ENCODE data around the gene PCNX2.
"Not testable (repeated sequence)": the region's sequence is repeated elsewhere in the genome, so short reads cannot be mapped to it uniquely, and the experiment has no call there.

The PCNX2 gene

DNA sequence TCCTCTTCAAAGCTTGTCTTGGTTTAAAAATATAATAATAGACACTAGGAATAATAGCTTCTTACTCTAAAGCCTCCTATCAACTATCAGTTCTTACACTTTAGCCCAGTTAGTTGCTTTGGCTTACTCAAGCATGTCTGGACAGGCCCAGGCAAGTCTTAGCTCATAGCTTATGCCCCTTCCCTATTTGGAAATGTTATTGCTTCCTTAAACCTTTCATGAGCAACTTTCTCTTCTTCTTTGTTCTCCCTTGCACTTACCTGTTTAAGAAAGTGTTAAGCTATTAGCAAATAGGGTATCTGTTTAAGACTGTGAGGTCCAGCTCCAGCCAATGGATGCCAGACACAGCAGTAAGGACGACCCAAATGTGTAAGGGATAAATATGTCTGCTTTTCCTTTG lies 115.9 kb downstream of the PCNX2 start:
- not testable (repeated sequence) for H3K79me2 ChIP-seq (ENCODE audit: control insufficient read depth, insufficient read depth, low read length); H3K79me1 ChIP-seq (ENCODE audit: low read length); H3K4me2 ChIP-seq (ENCODE audit: low read length); H3K4ac ChIP-seq (ENCODE audit: low read depth, low read length); H3K27ac ChIP-seq (ENCODE audit: low read depth, low read length); H3K4me1 ChIP-seq (ENCODE audit: control insufficient read depth, low read depth, low read length); H3K4me3 ChIP-seq (ENCODE audit: low read length); H3K23ac ChIP-seq (ENCODE audit: low read length); DNase-seq; H2BK15ac ChIP-seq (replicated peaks; ENCODE audit: low read depth); H3K56ac ChIP-seq (ENCODE audit: low read length); H2BK5ac ChIP-seq (ENCODE audit: low read length); H3K27me3 ChIP-seq (ENCODE audit: insufficient read depth, low read length, poor library complexity); H3K18ac ChIP-seq (ENCODE audit: low read length); H4K5ac ChIP-seq (ENCODE audit: low read length); H2BK120ac ChIP-seq (ENCODE audit: low read depth, low read length); H3K9ac ChIP-seq (ENCODE audit: low read length); H2AK5ac ChIP-seq (ENCODE audit: low read length); H3K36me3 ChIP-seq (ENCODE audit: control insufficient read depth, insufficient read depth, low read length); H4K8ac ChIP-seq (ENCODE audit: low read depth, low read length)
- no CpG with 5 or more reads among the region's 1 CpG for WGBS (ENCODE audit: extremely low coverage, insufficient coverage, low lambda C conversion rate)

DNA sequence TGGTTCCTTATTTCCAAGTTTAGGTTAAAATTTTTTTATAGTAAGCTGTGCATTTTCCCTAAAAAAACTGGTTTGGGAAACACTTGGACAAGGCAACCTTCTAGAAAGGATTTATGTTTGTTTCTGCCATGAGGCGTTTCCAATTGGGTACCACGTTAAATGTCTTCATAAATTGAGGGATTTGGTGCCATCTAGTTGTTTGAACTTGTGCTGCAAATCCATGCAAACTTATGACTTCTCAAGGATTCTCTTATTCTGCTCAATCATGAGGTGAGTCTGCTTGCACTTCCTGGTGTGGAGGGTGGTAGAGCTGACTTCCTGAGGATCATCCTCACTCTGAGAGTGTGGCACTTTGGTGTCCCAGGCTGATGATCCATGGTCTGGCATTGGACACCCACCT lies 123.3 kb downstream of the PCNX2 start:
- Histone ChIP-seq H3K18ac (ENCODE audit: low read length) (no peak overlapping the region), H3K23ac (ENCODE audit: low read length) (no peak overlapping the region), H2BK15ac (replicated peaks; ENCODE audit: low read depth) (no peak overlapping the region), H3K79me1 (ENCODE audit: low read length) (no peaks in the 10 kb centered on the region), H2BK120ac (ENCODE audit: low read depth, low read length) (no peak overlapping the region), H3K4ac (ENCODE audit: low read depth, low read length) (no peak overlapping the region), H3K9ac (ENCODE audit: low read length) (no peak overlapping the region), H3K36me3 (ENCODE audit: control insufficient read depth, insufficient read depth, low read length) (no peaks in the 10 kb centered on the region), H3K4me2 (ENCODE audit: low read length) (no peak overlapping the region), H3K4me1 (ENCODE audit: control insufficient read depth, low read depth, low read length) (no peaks in the 10 kb centered on the region), H2AK5ac (ENCODE audit: low read length) (no peak overlapping the region), H4K5ac (ENCODE audit: low read length) (no peak overlapping the region), H3K4me3 (ENCODE audit: low read length) (no peak overlapping the region), H3K56ac (ENCODE audit: low read length) (no peak overlapping the region), H4K8ac (ENCODE audit: low read depth, low read length) (no peak overlapping the region), H3K27ac (ENCODE audit: low read depth, low read length) (no peak overlapping the region), H3K27me3 (ENCODE audit: insufficient read depth, low read length, poor library complexity) (no peaks in the 10 kb centered on the region), H2BK5ac (ENCODE audit: low read length) (no peak overlapping the region), H3K79me2 (ENCODE audit: control insufficient read depth, insufficient read depth, low read length) (no peaks in the 10 kb centered on the region)
- DNase-seq = peak; percentile 72
- WGBS (ENCODE audit: extremely low coverage, insufficient coverage, low lambda C conversion rate) = no CpG with 5 or more reads among the region's 2 CpGs

DNA sequence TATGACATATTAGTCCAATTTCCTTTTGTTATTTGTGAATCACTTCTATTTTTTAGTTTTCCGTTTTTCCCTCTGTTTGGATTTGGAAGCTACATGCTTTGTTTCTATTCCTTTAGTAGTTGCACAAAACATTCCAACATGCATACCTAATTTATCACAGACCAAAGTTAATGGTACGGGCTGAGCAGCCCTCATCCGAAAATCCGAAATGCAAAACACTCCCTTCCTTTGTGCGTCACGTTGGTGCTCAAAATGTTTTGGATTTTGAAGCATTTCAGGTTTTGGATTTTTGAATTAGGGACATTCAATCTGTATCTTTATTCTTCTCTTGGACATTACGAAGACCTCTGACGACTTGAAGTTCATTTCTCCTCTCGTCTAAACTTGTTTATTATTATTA lies 124.8 kb downstream of the PCNX2 start:
- H3K4me2 ChIP-seq (ENCODE audit: low read length) = no peak overlapping the region
- H4K5ac ChIP-seq (ENCODE audit: low read length) = no peak overlapping the region
- no peak overlapping the region for H3K27ac ChIP-seq (ENCODE audit: low read depth, low read length)
- no peaks in the 10 kb centered on the region for H3K36me3 ChIP-seq (ENCODE audit: control insufficient read depth, insufficient read depth, low read length)
- H2BK5ac ChIP-seq (ENCODE audit: low read length) = no peak overlapping the region
- H3K4me3 ChIP-seq (ENCODE audit: low read length) = no peak overlapping the region
- no peak overlapping the region for H2AK5ac ChIP-seq (ENCODE audit: low read length)
- H3K4ac ChIP-seq (ENCODE audit: low read depth, low read length) = no peak overlapping the region
- no peaks in the 10 kb centered on the region for H3K79me1 ChIP-seq (ENCODE audit: low read length)
- H3K9ac ChIP-seq (ENCODE audit: low read length) = no peak overlapping the region
- no peak for DNase-seq
- H3K18ac ChIP-seq (ENCODE audit: low read length) = no peak overlapping the region
- H3K56ac ChIP-seq (ENCODE audit: low read length) = no peak overlapping the region
- no CpG with 5 or more reads among the region's 9 CpGs for WGBS (ENCODE audit: extremely low coverage, insufficient coverage, low lambda C conversion rate)
- no peak overlapping the region for H3K23ac ChIP-seq (ENCODE audit: low read length)
- no peak overlapping the region for H4K8ac ChIP-seq (ENCODE audit: low read depth, low read length)
- H3K27me3 ChIP-seq (ENCODE audit: insufficient read depth, low read length, poor library complexity) = no peaks in the 10 kb centered on the region
- no peak overlapping the region for H2BK15ac ChIP-seq (replicated peaks; ENCODE audit: low read depth)
- H3K4me1 ChIP-seq (ENCODE audit: control insufficient read depth, low read depth, low read length) = no peaks in the 10 kb centered on the region
- H3K79me2 ChIP-seq (ENCODE audit: control insufficient read depth, insufficient read depth, low read length) = no peaks in the 10 kb centered on the region
- H2BK120ac ChIP-seq (ENCODE audit: low read depth, low read length) = no peak overlapping the region

DNA sequence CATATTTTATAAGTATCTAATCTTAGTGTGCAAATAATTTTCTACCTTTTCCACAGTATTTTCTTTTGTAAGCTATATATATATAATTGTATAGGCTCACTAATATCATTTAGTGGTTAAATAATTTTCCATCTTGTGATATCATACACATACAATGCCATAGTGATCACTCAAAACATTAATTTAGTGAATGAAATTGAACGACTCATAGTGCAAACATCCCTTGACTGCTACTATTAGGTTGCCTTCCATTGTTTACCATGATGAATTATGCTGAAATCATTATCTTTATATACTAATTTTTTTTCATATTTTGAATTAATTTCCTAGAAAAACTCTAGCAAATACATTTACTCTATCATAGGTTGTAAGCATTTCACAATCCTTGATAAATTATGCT lies 127.1 kb downstream of the PCNX2 start:
- H2BK15ac ChIP-seq (replicated peaks; ENCODE audit: low read depth) = no peak overlapping the region
- H4K8ac ChIP-seq (ENCODE audit: low read depth, low read length) = no peak overlapping the region
- H4K5ac ChIP-seq (ENCODE audit: low read length) = no peak overlapping the region
- H3K4me3 ChIP-seq (ENCODE audit: low read length) = no peak overlapping the region
- H3K79me1 ChIP-seq (ENCODE audit: low read length) = no peaks in the 10 kb centered on the region
- no peaks in the 10 kb centered on the region for H3K4me1 ChIP-seq (ENCODE audit: control insufficient read depth, low read depth, low read length)
- no CpG with 5 or more reads among the region's 1 CpG for WGBS (ENCODE audit: extremely low coverage, insufficient coverage, low lambda C conversion rate)
- no peak overlapping the region for H3K27ac ChIP-seq (ENCODE audit: low read depth, low read length)
- no peaks in the 10 kb centered on the region for H3K79me2 ChIP-seq (ENCODE audit: control insufficient read depth, insufficient read depth, low read length)
- H3K36me3 ChIP-seq (ENCODE audit: control insufficient read depth, insufficient read depth, low read length) = no peaks in the 10 kb centered on the region
- no peak overlapping the region for H2AK5ac ChIP-seq (ENCODE audit: low read length)
- H3K4ac ChIP-seq (ENCODE audit: low read depth, low read length) = no peak overlapping the region
- H3K23ac ChIP-seq (ENCODE audit: low read length) = no peak overlapping the region
- no peak overlapping the region for H2BK5ac ChIP-seq (ENCODE audit: low read length)
- no peak overlapping the region for H3K4me2 ChIP-seq (ENCODE audit: low read length)
- H3K56ac ChIP-seq (ENCODE audit: low read length) = no peak overlapping the region
- no peak overlapping the region for H3K9ac ChIP-seq (ENCODE audit: low read length)
- no peaks in the 10 kb centered on the region for H3K27me3 ChIP-seq (ENCODE audit: insufficient read depth, low read length, poor library complexity)
- no peak for DNase-seq
- H2BK120ac ChIP-seq (ENCODE audit: low read depth, low read length) = no peak overlapping the region
- H3K18ac ChIP-seq (ENCODE audit: low read length) = no peak overlapping the region

DNA sequence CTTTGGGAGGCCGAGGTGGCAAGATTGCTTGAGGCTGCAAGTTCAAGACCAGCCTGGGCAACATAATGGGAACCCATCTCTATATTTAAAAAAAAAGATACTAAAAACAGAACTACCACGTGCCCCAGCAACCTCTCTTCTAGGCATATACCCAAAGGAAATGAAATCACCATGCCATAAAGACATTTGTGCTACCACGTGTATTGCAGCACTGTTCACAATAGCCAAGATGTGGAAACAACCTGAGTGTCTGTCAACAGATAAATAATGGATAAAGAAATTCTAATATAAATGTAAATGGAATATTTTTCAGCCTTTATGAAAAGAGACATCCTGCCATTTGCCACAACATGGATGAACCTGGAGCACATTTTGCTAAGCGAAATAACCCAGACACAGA lies 128.6 kb downstream of the PCNX2 start:
- H2BK15ac ChIP-seq (replicated peaks; ENCODE audit: low read depth) = no peak overlapping the region
- H3K27me3 ChIP-seq (ENCODE audit: insufficient read depth, low read length, poor library complexity) = no peaks in the 10 kb centered on the region
- H3K27ac ChIP-seq (ENCODE audit: low read depth, low read length) = no peak overlapping the region
- no peaks in the 10 kb centered on the region for H3K36me3 ChIP-seq (ENCODE audit: control insufficient read depth, insufficient read depth, low read length)
- H2BK120ac ChIP-seq (ENCODE audit: low read depth, low read length) = no peak overlapping the region
- H2AK5ac ChIP-seq (ENCODE audit: low read length) = no peak overlapping the region
- H4K5ac ChIP-seq (ENCODE audit: low read length) = no peak overlapping the region
- H3K79me1 ChIP-seq (ENCODE audit: low read length) = no peaks in the 10 kb centered on the region
- no peak overlapping the region for H2BK5ac ChIP-seq (ENCODE audit: low read length)
- no peak overlapping the region for H3K4ac ChIP-seq (ENCODE audit: low read depth, low read length)
- no peak overlapping the region for H4K8ac ChIP-seq (ENCODE audit: low read depth, low read length)
- WGBS (ENCODE audit: extremely low coverage, insufficient coverage, low lambda C conversion rate) = no CpG with 5 or more reads among the region's 4 CpGs
- DNase-seq = no peak
- no peak overlapping the region for H3K4me2 ChIP-seq (ENCODE audit: low read length)
- no peaks in the 10 kb centered on the region for H3K79me2 ChIP-seq (ENCODE audit: control insufficient read depth, insufficient read depth, low read length)
- no peak overlapping the region for H3K4me3 ChIP-seq (ENCODE audit: low read length)
- H3K18ac ChIP-seq (ENCODE audit: low read length) = no peak overlapping the region
- H3K56ac ChIP-seq (ENCODE audit: low read length) = no peak overlapping the region
- H3K9ac ChIP-seq (ENCODE audit: low read length) = no peak overlapping the region
- H3K4me1 ChIP-seq (ENCODE audit: control insufficient read depth, low read depth, low read length) = no peaks in the 10 kb centered on the region
- H3K23ac ChIP-seq (ENCODE audit: low read length) = no peak overlapping the region

DNA sequence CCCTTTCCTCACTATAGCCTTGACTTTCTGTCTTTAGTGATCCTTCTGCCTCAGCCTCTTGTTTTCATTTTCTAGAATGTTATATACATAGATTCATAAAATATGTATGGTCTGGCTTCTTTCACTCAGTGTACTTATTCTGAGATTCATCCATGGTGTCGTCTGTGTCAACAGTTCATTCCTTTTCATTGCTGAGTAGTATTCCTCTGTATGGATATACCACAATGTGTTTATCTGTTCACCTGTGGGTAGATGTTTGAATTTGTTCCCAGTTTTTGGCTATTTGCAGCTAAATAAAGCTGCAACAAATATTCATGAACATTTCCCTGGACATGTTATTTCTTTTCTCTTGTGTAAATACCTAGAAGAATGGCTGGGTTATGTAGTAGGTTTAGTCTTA lies 131.8 kb downstream of the PCNX2 start:
- Histone ChIP-seq H3K4me2 (ENCODE audit: low read length) (no peak overlapping the region), H2BK5ac (ENCODE audit: low read length) (no peak overlapping the region), H3K23ac (ENCODE audit: low read length) (no peak overlapping the region), H3K4me3 (ENCODE audit: low read length) (no peak overlapping the region), H3K27ac (ENCODE audit: low read depth, low read length) (no peak overlapping the region), H4K5ac (ENCODE audit: low read length) (no peak overlapping the region), H3K27me3 (ENCODE audit: insufficient read depth, low read length, poor library complexity) (no peaks in the 10 kb centered on the region), H2BK120ac (ENCODE audit: low read depth, low read length) (no peak overlapping the region), H2AK5ac (ENCODE audit: low read length) (no peak overlapping the region), H3K36me3 (ENCODE audit: control insufficient read depth, insufficient read depth, low read length) (no peaks in the 10 kb centered on the region), H3K18ac (ENCODE audit: low read length) (no peak overlapping the region), H3K79me2 (ENCODE audit: control insufficient read depth, insufficient read depth, low read length) (no peaks in the 10 kb centered on the region), H3K79me1 (ENCODE audit: low read length) (no peaks in the 10 kb centered on the region), H3K4me1 (ENCODE audit: control insufficient read depth, low read depth, low read length) (no peaks in the 10 kb centered on the region), H3K4ac (ENCODE audit: low read depth, low read length) (no peak overlapping the region), H2BK15ac (replicated peaks; ENCODE audit: low read depth) (no peak overlapping the region), H4K8ac (ENCODE audit: low read depth, low read length) (no peak overlapping the region), H3K9ac (ENCODE audit: low read length) (no peak overlapping the region), H3K56ac (ENCODE audit: low read length) (no peak overlapping the region)
- no peak for DNase-seq
- no CpG with 5 or more reads among the region's 1 CpG for WGBS (ENCODE audit: extremely low coverage, insufficient coverage, low lambda C conversion rate)
